ENCODE data around the gene PLD4. TPM values are rescaled to one million over a fixed set of nuclear protein-coding genes. Genes with fewer than 3 reads are reported as not detected.

The PLD4 gene, protein sequence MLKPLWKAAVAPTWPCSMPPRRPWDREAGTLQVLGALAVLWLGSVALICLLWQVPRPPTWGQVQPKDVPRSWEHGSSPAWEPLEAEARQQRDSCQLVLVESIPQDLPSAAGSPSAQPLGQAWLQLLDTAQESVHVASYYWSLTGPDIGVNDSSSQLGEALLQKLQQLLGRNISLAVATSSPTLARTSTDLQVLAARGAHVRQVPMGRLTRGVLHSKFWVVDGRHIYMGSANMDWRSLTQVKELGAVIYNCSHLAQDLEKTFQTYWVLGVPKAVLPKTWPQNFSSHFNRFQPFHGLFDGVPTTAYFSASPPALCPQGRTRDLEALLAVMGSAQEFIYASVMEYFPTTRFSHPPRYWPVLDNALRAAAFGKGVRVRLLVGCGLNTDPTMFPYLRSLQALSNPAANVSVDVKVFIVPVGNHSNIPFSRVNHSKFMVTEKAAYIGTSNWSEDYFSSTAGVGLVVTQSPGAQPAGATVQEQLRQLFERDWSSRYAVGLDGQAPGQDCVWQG
- total RNA-seq = 1 to 10 TPM in 4 of 7 donors, under 1 TPM in 2, not detected in 1; 0.32 to 3.2 (median 1.4) TPM
- polyA plus RNA-seq = under 1 TPM; 0.12 to 0.48 TPM
- long read RNA-seq, donor 1, partial matches to known transcripts = 0 of 2 reads
- long read RNA-seq, donor 1, other reads (novel, unspliced or antisense) = 2 of 2 reads
- long read RNA-seq, donor 2 = 0 reads
- long read RNA-seq, donor 3, partial matches to known transcripts = 1 of 2 reads
- long read RNA-seq, donor 3, other reads (novel, unspliced or antisense) = 1 of 2 reads

DNA sequence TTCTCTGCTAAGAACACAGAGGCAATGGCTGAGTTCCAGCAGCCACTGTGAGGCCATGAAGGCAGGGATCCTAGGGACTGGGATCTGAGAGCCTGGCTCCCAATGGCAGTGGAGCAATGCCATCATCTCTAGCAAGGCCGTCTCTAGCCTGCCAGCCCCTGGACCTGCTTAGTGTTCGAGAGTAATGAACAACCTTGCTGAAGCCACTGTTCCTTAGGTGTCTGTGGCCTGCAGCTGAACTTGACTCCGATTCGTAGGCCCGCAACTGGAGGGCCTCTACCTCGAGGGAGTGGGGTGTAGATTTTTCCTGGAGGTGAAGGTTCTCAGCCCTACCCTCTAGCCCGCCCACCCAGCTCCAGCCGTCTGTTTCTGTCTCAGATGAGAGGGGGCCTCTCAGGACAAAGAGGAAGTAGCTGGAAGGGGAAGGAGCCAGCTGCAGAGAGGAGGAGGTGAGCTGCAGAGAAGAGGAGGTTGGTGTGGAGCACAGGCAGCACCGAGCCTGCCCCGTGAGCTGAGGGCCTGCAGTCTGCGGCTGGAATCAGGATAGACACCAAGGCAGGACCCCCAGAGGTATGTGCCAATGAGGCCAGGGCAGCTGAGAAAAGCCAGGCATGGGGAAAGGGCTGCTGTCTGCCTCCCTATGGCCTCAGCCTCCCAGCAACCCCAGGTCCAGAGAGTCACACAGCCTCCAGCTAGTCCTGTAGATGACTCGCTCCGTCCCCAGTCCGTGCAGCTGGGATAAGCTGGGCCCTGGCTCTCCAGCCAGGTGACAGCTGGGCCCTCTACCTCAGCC lies at the start of gene PLD4:
TSS of gene PLD4 (plus strand) at position 459 of the 793 bp plus-strand sequence. CDS start 2,262 bp downstream, outside the sequence.
- H3K27ac ChIP-seq = no peak within 1 kb of the TSS
- TF ChIP-seq POLR2A (IDR thresholded peaks at IDR 0.05) (no peak), EP300 (IDR thresholded peaks at IDR 0.05) (no peak)
- TF ChIP-seq, protein P1, sequence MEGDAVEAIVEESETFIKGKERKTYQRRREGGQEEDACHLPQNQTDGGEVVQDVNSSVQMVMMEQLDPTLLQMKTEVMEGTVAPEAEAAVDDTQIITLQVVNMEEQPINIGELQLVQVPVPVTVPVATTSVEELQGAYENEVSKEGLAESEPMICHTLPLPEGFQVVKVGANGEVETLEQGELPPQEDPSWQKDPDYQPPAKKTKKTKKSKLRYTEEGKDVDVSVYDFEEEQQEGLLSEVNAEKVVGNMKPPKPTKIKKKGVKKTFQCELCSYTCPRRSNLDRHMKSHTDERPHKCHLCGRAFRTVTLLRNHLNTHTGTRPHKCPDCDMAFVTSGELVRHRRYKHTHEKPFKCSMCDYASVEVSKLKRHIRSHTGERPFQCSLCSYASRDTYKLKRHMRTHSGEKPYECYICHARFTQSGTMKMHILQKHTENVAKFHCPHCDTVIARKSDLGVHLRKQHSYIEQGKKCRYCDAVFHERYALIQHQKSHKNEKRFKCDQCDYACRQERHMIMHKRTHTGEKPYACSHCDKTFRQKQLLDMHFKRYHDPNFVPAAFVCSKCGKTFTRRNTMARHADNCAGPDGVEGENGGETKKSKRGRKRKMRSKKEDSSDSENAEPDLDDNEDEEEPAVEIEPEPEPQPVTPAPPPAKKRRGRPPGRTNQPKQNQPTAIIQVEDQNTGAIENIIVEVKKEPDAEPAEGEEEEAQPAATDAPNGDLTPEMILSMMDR (IDR thresholded peaks at IDR 0.05) = no peak
- H3K36me3 ChIP-seq = no peaks in the 10 kb centered on the region
- no peaks in the 10 kb centered on the region for H3K27me3 ChIP-seq
- no peaks in the 10 kb centered on the region for H3K9me3 ChIP-seq
- H3K4me3 ChIP-seq = no peak within 1 kb of the TSS
- DNase-seq = no peak
- no peaks in the 10 kb centered on the region for H3K4me1 ChIP-seq (ENCODE audit: insufficient read depth)
- intact Hi-C loops (cut with DNase I) = no loop called here
- WGBS, 3 donors = 81 to 84% (median 82%) methylated on average over 14 of the region's 14 CpGs

- Histone ChIP-seq H3K27me3 (no peaks in the 10 kb centered on the region), H3K4me1 (ENCODE audit: insufficient read depth) (peaks cover 3% of the 10 kb centered on the region), H3K27ac (no peak overlapping the region), H3K36me3 (no peaks in the 10 kb centered on the region), H3K9me3 (no peaks in the 10 kb centered on the region), H3K4me3 (no peak overlapping the region)
- intact Hi-C loops (cut with DNase I) = no loop called here
- WGBS, 3 donors = 86 to 89% (median 89%) methylated on average over 13 of the region's 13 CpGs
- TF ChIP-seq EP300 (IDR thresholded peaks at IDR 0.05) = no peak
- no peak for TF ChIP-seq POLR2A (IDR thresholded peaks at IDR 0.05)
- TF ChIP-seq, protein P1 (IDR thresholded peaks at IDR 0.05) = no peak
- no peak for DNase-seq
These were observed 49.3 kb upstream of the PLD4 start for GRCh38 chr14:104875412-104875751.

- Histone ChIP-seq H3K36me3 (no peaks in the 10 kb centered on the region), H3K4me3 (no peak overlapping the region), H3K27ac (no peak overlapping the region), H3K4me1 (ENCODE audit: insufficient read depth) (peaks cover 3% of the 10 kb centered on the region), H3K27me3 (no peaks in the 10 kb centered on the region), H3K9me3 (no peaks in the 10 kb centered on the region)
- no peak for DNase-seq
- WGBS, 3 donors = 62 to 74% (median 66%) methylated on average over 7 to 8 of the region's 8 CpGs
- no peak for TF ChIP-seq EP300 (IDR thresholded peaks at IDR 0.05)
- TF ChIP-seq, protein P1 (IDR thresholded peaks at IDR 0.05) = no peak
- TF ChIP-seq POLR2A (IDR thresholded peaks at IDR 0.05) = no peak
- intact Hi-C loops (cut with DNase I) = no loop called here
These were observed 48.9 kb upstream of the PLD4 start for GRCh38 chr14:104875811-104876210.

DNA sequence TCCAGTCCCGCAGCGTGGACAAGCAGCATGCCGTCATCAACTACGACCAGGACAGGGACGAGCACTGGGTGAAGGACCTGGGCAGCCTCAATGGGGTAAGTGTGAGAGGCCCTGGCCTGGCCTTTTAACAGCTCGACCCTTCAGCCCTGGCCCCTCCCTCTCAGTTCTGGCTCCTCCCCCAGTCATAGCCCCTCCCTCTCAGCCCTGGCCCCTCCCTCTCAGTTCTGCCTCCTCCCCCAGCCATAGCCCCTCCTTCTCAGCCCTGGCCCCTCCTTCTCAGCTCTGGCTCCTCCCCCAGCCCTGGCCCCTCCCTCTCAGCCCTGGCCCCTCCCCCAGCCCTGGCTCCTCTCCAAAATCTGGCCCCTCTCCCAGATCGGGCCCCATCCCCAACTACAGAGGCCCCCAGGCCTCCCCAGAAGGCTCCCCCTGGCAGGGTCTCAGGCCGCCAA lies 48.4 kb upstream of the PLD4 start:
- Histone ChIP-seq H3K27me3 (no peaks in the 10 kb centered on the region), H3K36me3 (no peaks in the 10 kb centered on the region), H3K27ac (no peak overlapping the region), H3K4me1 (ENCODE audit: insufficient read depth) (peaks cover 3% of the 10 kb centered on the region), H3K4me3 (no peak overlapping the region), H3K9me3 (no peaks in the 10 kb centered on the region)
- DNase-seq = peak in 1 of 5 donors; percentile 31
- WGBS, 3 donors = 81 to 86% (median 81%) methylated on average over 8 of the region's 8 CpGs
- TF ChIP-seq, protein P1 (IDR thresholded peaks at IDR 0.05) = no peak
- intact Hi-C loops (cut with DNase I) = no loop called here
